Measurements from ENCODE around the gene C2orf78.

C2orf78 gene

GRCh38 chr2:73838889-73839534 lies 55.0 kb downstream of the C2orf78 start:
- TF ChIP-seq ZNF274 (IDR thresholded peaks at IDR 0.05; ENCODE audit: low read depth, low read length) = no peak
- no peak overlapping the region for H3K4me3 ChIP-seq (ENCODE audit: low read length)

- H3K4me3 ChIP-seq (ENCODE audit: low read length) = no peak overlapping the region
- TF ChIP-seq ZNF274 (IDR thresholded peaks at IDR 0.05; ENCODE audit: low read depth, low read length) = no peak
These were observed 55.8 kb downstream of the C2orf78 start for GRCh38 chr2:73839653-73840411.

GRCh38 chr2:73841912-73842738 lies 58.1 kb downstream of the C2orf78 start:
- no peak overlapping the region for H3K4me3 ChIP-seq (ENCODE audit: low read length)

GRCh38 chr2:73842739-73843019 lies 58.7 kb downstream of the C2orf78 start:
- TF ChIP-seq ZNF274 (IDR thresholded peaks at IDR 0.05; ENCODE audit: low read depth, low read length) = no peak
- no peak overlapping the region for H3K4me3 ChIP-seq (ENCODE audit: low read length)

More at GRCh38 chr2:73841912-73842738, 58.1 kb downstream of the C2orf78 start:
- no peak for TF ChIP-seq ZNF274 (IDR thresholded peaks at IDR 0.05; ENCODE audit: low read depth, low read length)

- TF ChIP-seq ZNF274 (IDR thresholded peaks at IDR 0.05; ENCODE audit: low read depth, low read length) = no peak
- H3K4me3 ChIP-seq (ENCODE audit: low read length) = no peak overlapping the region
These were observed 60.1 kb downstream of the C2orf78 start for GRCh38 chr2:73844087-73844486.

GRCh38 chr2:73850009-73850408 lies 66.0 kb downstream of the C2orf78 start:
- H3K4me3 ChIP-seq (ENCODE audit: low read length) = no peak overlapping the region
- TF ChIP-seq ZNF274 (IDR thresholded peaks at IDR 0.05; ENCODE audit: low read depth, low read length) = no peak

GRCh38 chr2:73851274-73851673 lies 67.3 kb downstream of the C2orf78 start:
- TF ChIP-seq ZNF274 (IDR thresholded peaks at IDR 0.05; ENCODE audit: low read depth, low read length) = no peak
- H3K4me3 ChIP-seq (ENCODE audit: low read length) = no peak overlapping the region

- no peak for TF ChIP-seq ZNF274 (IDR thresholded peaks at IDR 0.05; ENCODE audit: low read depth, low read length)
- no peak overlapping the region for H3K4me3 ChIP-seq (ENCODE audit: low read length)
These were observed 68.0 kb downstream of the C2orf78 start for GRCh38 chr2:73852020-73852419.

- TF ChIP-seq ZNF274 (IDR thresholded peaks at IDR 0.05; ENCODE audit: low read depth, low read length) = no peak
- H3K4me3 ChIP-seq (ENCODE audit: low read length) = no peak overlapping the region
These were observed 71.5 kb downstream of the C2orf78 start for GRCh38 chr2:73855526-73855925.

GRCh38 chr2:73856214-73856613 lies 72.2 kb downstream of the C2orf78 start:
- H3K4me3 ChIP-seq (ENCODE audit: low read length) = no peak overlapping the region
- no peak for TF ChIP-seq ZNF274 (IDR thresholded peaks at IDR 0.05; ENCODE audit: low read depth, low read length)

GRCh38 chr2:73859721-73860586 lies 76.0 kb downstream of the C2orf78 start:
- TF ChIP-seq ZNF274 (IDR thresholded peaks at IDR 0.05; ENCODE audit: low read depth, low read length) = no peak

GRCh38 chr2:73862987-73863386 lies 79.0 kb downstream of the C2orf78 start:
- no peak for TF ChIP-seq ZNF274 (IDR thresholded peaks at IDR 0.05; ENCODE audit: low read depth, low read length)
- no peak overlapping the region for H3K4me3 ChIP-seq (ENCODE audit: low read length)

More at GRCh38 chr2:73859721-73860586, 76.0 kb downstream of the C2orf78 start:
- no peak overlapping the region for H3K4me3 ChIP-seq (ENCODE audit: low read length)
